Measurements from ENCODE around the gene CELSR1.

CELSR1 gene

GRCh38 chr22:46363611-46364321 lies 173.7 kb downstream of the CELSR1 start:
- no peak for ATAC-seq
- no peak for TF ChIP-seq ARNTL (CRISPR knock-in tag; IDR thresholded peaks at IDR 0.05; ENCODE audit: borderline replicate concordance, low read depth)
- TF ChIP-seq CREB5 (CRISPR knock-in tag; IDR thresholded peaks at IDR 0.05; ENCODE audit: low read depth) = no peak
- TF ChIP-seq ZNF565 (CRISPR knock-in tag; conservative IDR thresholded peaks at IDR 0.05; ENCODE audit: low read depth) = no peak
- TF ChIP-seq ZFP30 (CRISPR knock-in tag; IDR thresholded peaks at IDR 0.05) = no peak
- TF ChIP-seq ISL1 (CRISPR knock-in tag; IDR thresholded peaks at IDR 0.05) = no peak
- no peak for TF ChIP-seq ZFP3 (CRISPR knock-in tag; IDR thresholded peaks at IDR 0.05)

GRCh38 chr22:46362934-46363515 lies 174.4 kb downstream of the CELSR1 start:
- TF ChIP-seq ZNF8 (CRISPR knock-in tag; IDR thresholded peaks at IDR 0.05) = no peak
- no peak for TF ChIP-seq ZC3H10 (CRISPR knock-in tag; IDR thresholded peaks at IDR 0.05)
- TF ChIP-seq PPARA (CRISPR knock-in tag; IDR thresholded peaks at IDR 0.05; ENCODE audit: borderline replicate concordance) = no peak
- TF ChIP-seq ZNF565 (CRISPR knock-in tag; conservative IDR thresholded peaks at IDR 0.05; ENCODE audit: low read depth) = no peak
- no peak for TF ChIP-seq ESRRG (CRISPR knock-in tag; IDR thresholded peaks at IDR 0.05)
- no peak for TF ChIP-seq ZNF70 (CRISPR knock-in tag; IDR thresholded peaks at IDR 0.05)
- no peak for TF ChIP-seq OSR1 (CRISPR knock-in tag; IDR thresholded peaks at IDR 0.05)
- ATAC-seq = no peak

- TF ChIP-seq PPARA (CRISPR knock-in tag; IDR thresholded peaks at IDR 0.05; ENCODE audit: borderline replicate concordance) = no peak
- no peak for TF ChIP-seq ZC3H10 (CRISPR knock-in tag; IDR thresholded peaks at IDR 0.05)
- no peak for TF ChIP-seq TOX (CRISPR knock-in tag; IDR thresholded peaks at IDR 0.05; ENCODE audit: borderline replicate concordance)
- TF ChIP-seq POU6F1 (CRISPR knock-in tag; IDR thresholded peaks at IDR 0.05; ENCODE audit: borderline replicate concordance, low read depth) = no peak
- TF ChIP-seq ZNF8 (CRISPR knock-in tag; IDR thresholded peaks at IDR 0.05) = no peak
- TF ChIP-seq TCF4 (CRISPR knock-in tag; IDR thresholded peaks at IDR 0.05; ENCODE audit: borderline replicate concordance) = no peak
- TF ChIP-seq ZNF565 (CRISPR knock-in tag; conservative IDR thresholded peaks at IDR 0.05; ENCODE audit: low read depth) = no peak
- no peak for TF ChIP-seq ZFP3 (CRISPR knock-in tag; IDR thresholded peaks at IDR 0.05)
- TF ChIP-seq TSHZ2 (CRISPR knock-in tag; IDR thresholded peaks at IDR 0.05) = no peak
- no peak for TF ChIP-seq ZNF70 (CRISPR knock-in tag; IDR thresholded peaks at IDR 0.05)
- TF ChIP-seq ZFP30 (CRISPR knock-in tag; IDR thresholded peaks at IDR 0.05) = no peak
- no peak for TF ChIP-seq CSRNP3 (CRISPR knock-in tag; IDR thresholded peaks at IDR 0.05)
- ATAC-seq = no peak
Measured at GRCh38 chr22:46362203-46362933, 175.1 kb downstream of the CELSR1 start.

GRCh38 chr22:46361826-46362202 lies 175.6 kb downstream of the CELSR1 start:
- no peak for ATAC-seq
- no peak for TF ChIP-seq ESRRG (CRISPR knock-in tag; IDR thresholded peaks at IDR 0.05)
- no peak for TF ChIP-seq ISL1 (CRISPR knock-in tag; IDR thresholded peaks at IDR 0.05)
- TF ChIP-seq ZNF565 (CRISPR knock-in tag; conservative IDR thresholded peaks at IDR 0.05; ENCODE audit: low read depth) = no peak
- TF ChIP-seq GLIS3 (CRISPR knock-in tag; IDR thresholded peaks at IDR 0.05) = no peak
- no peak for TF ChIP-seq CSDC2 (CRISPR knock-in tag; IDR thresholded peaks at IDR 0.05)
- TF ChIP-seq ZC3H10 (CRISPR knock-in tag; IDR thresholded peaks at IDR 0.05) = no peak
- TF ChIP-seq CSRNP3 (CRISPR knock-in tag; IDR thresholded peaks at IDR 0.05) = no peak
- TF ChIP-seq TSHZ2 (CRISPR knock-in tag; IDR thresholded peaks at IDR 0.05) = no peak
